Left lung (tissue), 10 donors: Measurements from ENCODE around the gene OPCML. TPM values are rescaled to one million over a fixed set of nuclear protein-coding genes. Genes with fewer than 3 reads are reported as not detected.
A peak's percentile ranks its signal among the peaks of the same experiment; 100 is the strongest.

ENCODE experiments used
- ATAC-seq: fragments of 200-7000 bp; cut with Tn5 transposase; one replicate; pipeline ENCODE4 v1.9.1; 2020; ENCODE audit warnings: moderate library complexity
- DNase-seq, 4 donors: peaks; one replicate each; pipeline ENCODE4 v3.0.0-alpha.2; 2013 to 2020
- H3K27ac ChIP-seq, 2 donors: fragments of 200-600 bp; sonication (generic) in 1 of 2; one replicate each; pipeline versions ENCODE4 v1.5.0 to v1.8.0; 2020 to 2021
- H3K27me3 ChIP-seq, 2 donors: fragments of 200-600 bp; sonication (generic) in 1 of 2; one replicate each; pipeline versions ENCODE4 v1.5.0 to v1.8.0; 2020 to 2021
- H3K36me3 ChIP-seq, 2 donors: fragments of 200-600 bp; sonication (generic) in 1 of 2; one replicate each; pipeline versions ENCODE4 v1.5.0 to v1.8.0; 2020 to 2021
- H3K4me1 ChIP-seq, 2 donors: fragments of 200-600 bp; one replicate each; pipeline ENCODE4 v1.8.0; 2021
- H3K4me3 ChIP-seq, 2 donors: fragments of 200-600 bp; sonication (generic) in 1 of 2; one replicate each; pipeline versions ENCODE4 v1.5.0 to v1.8.0; 2020 to 2021; ENCODE audit warnings: mild to moderate bottlenecking in 1 of 2
- H3K9me3 ChIP-seq, 2 donors: fragments of 200-600 bp; sonication (generic) in 1 of 2; one replicate each; pipeline versions ENCODE4 v1.5.0 to v1.8.0; 2020 to 2021
- intact Hi-C, 2 donors: fragments of 100-400 bp; cut with DNase I; formaldehyde crosslinking; loops; one replicate each; pipeline versions ENCODE4 v1.11.2 to v1.14.2; 2022
- polyA plus RNA-seq, 6 donors: library from polyadenylated mRNA; unstranded; fragments of 120-200 nt; gene quantifications; one replicate each; pipeline ENCODE4 v1.2.1, GENCODE V29; 2013; ENCODE audit not compliant: insufficient read length in 6 of 6
- total RNA-seq, 2 donors: library from RNA; stranded (reverse); fragmentation: NEBNext Ultra II Directional; extraction: Animal tissue kit (Norgen Biotek cat#: 25700); gene quantifications; one replicate each; pipeline ENCODE4 v1.2.1, GENCODE V29; 2021
- TF ChIP-seq, protein P1 (sequence below), 2 donors: fragments of 200-600 bp; sonication (generic) in 1 of 2; IDR thresholded peaks; one replicate each; pipeline versions ENCODE4 v1.5.0 to v1.8.0; 2021; ENCODE audit warnings: antibody characterized with exemption in 2 of 2
- donor health status: DM: no; HTN: yes; CAD: no.
- donor health status: DM: no; HTN: no; CAD: no.

OPCML gene
- total and polyA plus RNA-seq, 8 donors, result 0.98 to 5.3 (median 1.9) TPM; not detected in 2

DNA sequence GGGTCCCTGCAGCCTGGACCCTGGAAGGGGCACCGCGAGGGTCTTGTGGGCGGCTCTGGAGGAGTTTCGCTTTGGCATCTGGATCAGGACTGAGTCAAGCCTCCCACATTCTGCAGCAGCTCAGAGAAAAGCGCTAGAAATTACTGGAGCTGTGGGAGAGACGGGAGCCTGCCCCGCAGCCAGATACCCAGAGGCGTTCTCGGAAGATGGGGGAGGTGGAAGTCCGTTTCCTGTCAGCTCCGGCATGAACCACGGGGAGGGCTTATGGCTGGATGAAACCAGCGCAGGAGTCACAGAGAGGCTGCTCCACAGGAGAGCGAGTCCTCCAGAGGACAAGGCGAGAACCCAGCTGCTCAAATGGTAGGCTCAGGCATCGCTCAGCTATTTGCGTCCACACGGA lies 379.3 kb downstream of the OPCML start:
- no peaks in the 10 kb centered on the region for H3K9me3 ChIP-seq
- intact Hi-C loops, result no loop called here
- no peaks in the 10 kb centered on the region for H3K4me1 ChIP-seq
- TF ChIP-seq, protein P1, sequence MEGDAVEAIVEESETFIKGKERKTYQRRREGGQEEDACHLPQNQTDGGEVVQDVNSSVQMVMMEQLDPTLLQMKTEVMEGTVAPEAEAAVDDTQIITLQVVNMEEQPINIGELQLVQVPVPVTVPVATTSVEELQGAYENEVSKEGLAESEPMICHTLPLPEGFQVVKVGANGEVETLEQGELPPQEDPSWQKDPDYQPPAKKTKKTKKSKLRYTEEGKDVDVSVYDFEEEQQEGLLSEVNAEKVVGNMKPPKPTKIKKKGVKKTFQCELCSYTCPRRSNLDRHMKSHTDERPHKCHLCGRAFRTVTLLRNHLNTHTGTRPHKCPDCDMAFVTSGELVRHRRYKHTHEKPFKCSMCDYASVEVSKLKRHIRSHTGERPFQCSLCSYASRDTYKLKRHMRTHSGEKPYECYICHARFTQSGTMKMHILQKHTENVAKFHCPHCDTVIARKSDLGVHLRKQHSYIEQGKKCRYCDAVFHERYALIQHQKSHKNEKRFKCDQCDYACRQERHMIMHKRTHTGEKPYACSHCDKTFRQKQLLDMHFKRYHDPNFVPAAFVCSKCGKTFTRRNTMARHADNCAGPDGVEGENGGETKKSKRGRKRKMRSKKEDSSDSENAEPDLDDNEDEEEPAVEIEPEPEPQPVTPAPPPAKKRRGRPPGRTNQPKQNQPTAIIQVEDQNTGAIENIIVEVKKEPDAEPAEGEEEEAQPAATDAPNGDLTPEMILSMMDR (IDR thresholded peaks at IDR 0.05), result no peak
- H3K27me3 ChIP-seq, result peaks cover 0 to 43% of the 10 kb centered on the region in 2 donors
- H3K36me3 ChIP-seq, result no peaks in the 10 kb centered on the region
- no peak overlapping the region for H3K4me3 ChIP-seq
- DNase-seq (no peak), ATAC-seq (no peak)
- H3K27ac ChIP-seq, result no peak overlapping the region

DNA sequence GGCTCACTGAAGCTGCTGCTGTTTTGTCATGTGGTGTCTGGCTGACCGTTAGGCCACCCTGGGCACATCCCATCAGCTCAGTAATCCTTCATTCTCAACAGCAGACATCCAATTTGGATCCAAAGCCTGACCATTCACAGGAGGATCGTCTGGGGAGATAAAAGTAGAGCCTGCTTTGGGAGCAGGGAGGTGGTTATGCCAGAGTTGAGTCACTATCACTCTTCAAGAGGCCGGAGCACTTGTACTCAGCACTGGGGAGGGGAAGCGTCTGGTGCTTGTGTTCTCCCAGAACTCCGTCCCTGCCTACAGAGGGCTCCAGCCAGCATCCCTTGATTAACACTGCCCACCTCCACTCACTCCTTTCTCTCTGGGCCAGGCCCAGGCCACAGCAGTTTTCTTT lies 382.6 kb downstream of the OPCML start:
- Histone ChIP-seq H3K36me3 (no peaks in the 10 kb centered on the region), H3K27me3 (peaks cover 0 to 29% of the 10 kb centered on the region in 2 donors), H3K4me3 (no peak overlapping the region), H3K9me3 (no peaks in the 10 kb centered on the region), H3K4me1 (no peaks in the 10 kb centered on the region), H3K27ac (no peak overlapping the region)
- DNase-seq, result no peak
- intact Hi-C loops, result no loop called here
- peak; percentile 37 for ATAC-seq
- TF ChIP-seq, protein P1 (IDR thresholded peaks at IDR 0.05), result no peak

DNA sequence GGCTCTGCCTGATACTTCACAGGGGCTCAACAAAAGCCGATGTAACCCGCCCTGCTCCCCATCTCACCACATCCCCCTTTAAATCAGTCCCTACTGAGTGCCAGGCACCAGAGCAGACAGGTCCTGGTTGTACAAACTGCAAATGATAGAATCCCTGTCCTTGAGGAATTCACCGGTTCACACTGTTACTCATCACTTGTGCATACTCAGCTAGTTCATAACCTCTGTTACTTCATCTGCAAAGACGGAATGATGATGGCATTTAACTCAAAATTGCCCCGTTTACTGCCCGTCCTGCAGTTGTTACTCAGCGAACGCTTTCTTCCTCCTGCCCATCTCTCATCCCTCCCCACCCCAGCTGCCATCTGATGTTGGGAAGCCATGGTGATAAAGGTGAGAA lies 384.7 kb downstream of the OPCML start:
- TF ChIP-seq, protein P1 (IDR thresholded peaks at IDR 0.05), result no peak
- no peak for ATAC-seq
- Histone ChIP-seq H3K36me3 (no peaks in the 10 kb centered on the region), H3K4me1 (no peaks in the 10 kb centered on the region), H3K9me3 (no peaks in the 10 kb centered on the region), H3K4me3 (no peak overlapping the region), H3K27ac (no peak overlapping the region), H3K27me3 (peaks cover 0 to 12% of the 10 kb centered on the region in 2 donors)
- intact Hi-C loops, result no loop called here
- DNase-seq, result no peak

DNA sequence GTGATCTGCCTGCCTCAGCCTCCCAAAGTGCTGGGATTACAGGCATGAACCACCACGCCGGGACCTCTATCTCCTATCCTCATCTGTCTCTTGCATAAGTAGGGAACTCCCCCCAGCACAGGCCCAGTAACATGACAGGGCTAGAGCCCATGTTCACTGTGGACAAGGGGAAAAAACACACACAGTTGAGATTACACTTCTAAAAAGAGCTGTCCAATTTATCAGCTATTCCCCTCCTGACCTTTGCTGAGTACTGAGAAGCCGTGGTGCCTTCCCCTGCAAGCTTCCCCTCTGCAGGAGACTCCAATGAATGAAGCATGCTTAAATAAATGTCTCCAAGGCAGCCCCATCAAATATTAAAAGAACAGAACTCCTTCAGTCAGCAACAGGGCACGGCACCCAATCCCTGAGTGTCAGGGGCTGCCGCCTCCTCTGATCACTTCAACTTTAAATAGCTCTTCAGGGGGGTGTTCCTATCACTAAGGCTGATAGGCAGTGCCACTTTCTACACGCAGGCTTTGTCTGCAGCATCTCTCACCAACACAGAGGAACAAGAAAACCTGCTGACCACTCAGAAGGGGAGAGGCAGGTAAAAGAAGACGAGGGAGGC lies 385.5 kb downstream of the OPCML start:
- no peaks in the 10 kb centered on the region for H3K9me3 ChIP-seq
- no peaks in the 10 kb centered on the region for H3K36me3 ChIP-seq
- no peaks in the 10 kb centered on the region for H3K4me1 ChIP-seq
- H3K27ac ChIP-seq, result no peak overlapping the region
- no peak for ATAC-seq
- TF ChIP-seq, protein P1 (IDR thresholded peaks at IDR 0.05), result no peak
- peaks cover 0 to 9% of the 10 kb centered on the region in 2 donors for H3K27me3 ChIP-seq
- no peak for DNase-seq
- no peak overlapping the region for H3K4me3 ChIP-seq
- intact Hi-C loops, result no loop called here

DNA sequence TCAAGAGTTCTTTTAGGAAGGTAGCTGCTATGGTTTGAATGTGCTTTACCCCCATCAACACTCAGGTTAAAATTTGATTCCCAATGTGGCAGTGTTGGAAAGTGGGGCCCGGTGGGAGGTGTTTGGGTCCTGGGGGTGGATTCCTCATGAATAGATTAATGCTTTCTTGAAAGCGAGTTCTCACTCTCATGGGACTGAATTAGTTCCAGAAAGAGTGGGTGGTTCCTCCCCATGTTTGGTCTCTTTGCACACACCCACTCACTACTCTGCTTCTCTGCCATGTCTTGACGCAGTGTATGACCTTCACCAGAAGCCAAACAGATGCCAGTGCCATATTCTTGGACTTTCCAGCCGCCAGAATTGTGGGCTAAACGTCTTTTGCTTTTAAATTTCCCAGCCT lies 394.4 kb downstream of the OPCML start:
- no peak overlapping the region for H3K4me3 ChIP-seq
- TF ChIP-seq, protein P1 (IDR thresholded peaks at IDR 0.05), result no peak
- ATAC-seq (no peak), DNase-seq (no peak)
- intact Hi-C loops, result loop anchor here in 1 of 2 donors (10.0 kb wide), 1 partner anchor 687 kb away; no protein-coding TSS in a partner anchor
- H3K9me3 ChIP-seq, result no peaks in the 10 kb centered on the region
- H3K4me1 ChIP-seq, result no peaks in the 10 kb centered on the region
- no peak overlapping the region for H3K27ac ChIP-seq
- no peaks in the 10 kb centered on the region for H3K36me3 ChIP-seq
- H3K27me3 ChIP-seq, result no peaks in the 10 kb centered on the region
